C4-2B (cell line): ENCODE measurements around the gene GPR137B.

ENCODE experiments used
- H3K27ac ChIP-seq: fragments of 450-650 bp; 2 replicates; pipeline ENCODE4 v1.5.1; 2017
- CTCF ChIP-seq: fragments of 450-650 bp; conservative IDR thresholded peaks from 2 replicates; pipeline ENCODE4 v1.5.1; 2017; ENCODE audit warnings: mild to moderate bottlenecking
- ZFX ChIP-seq: fragments of 450-650 bp; IDR thresholded peaks from 2 replicates; pipeline ENCODE4 v1.6.1; 2017

Gene GPR137B

GRCh38 chr1:236100799-236101198 lies 41.5 kb upstream of the GPR137B start:
- H3K27ac ChIP-seq, result no peak overlapping the region
- no peak for TF ChIP-seq ZFX
- no peak for TF ChIP-seq CTCF

GRCh38 chr1:236101233-236102200 lies 40.8 kb upstream of the GPR137B start:
- TF ChIP-seq CTCF (no peak), ZFX (no peak)
- no peak overlapping the region for H3K27ac ChIP-seq

GRCh38 chr1:236102611-236103010 lies 39.7 kb upstream of the GPR137B start:
- no peak for TF ChIP-seq ZFX
- no peak for TF ChIP-seq CTCF
- H3K27ac ChIP-seq, result no peak overlapping the region

DNA sequence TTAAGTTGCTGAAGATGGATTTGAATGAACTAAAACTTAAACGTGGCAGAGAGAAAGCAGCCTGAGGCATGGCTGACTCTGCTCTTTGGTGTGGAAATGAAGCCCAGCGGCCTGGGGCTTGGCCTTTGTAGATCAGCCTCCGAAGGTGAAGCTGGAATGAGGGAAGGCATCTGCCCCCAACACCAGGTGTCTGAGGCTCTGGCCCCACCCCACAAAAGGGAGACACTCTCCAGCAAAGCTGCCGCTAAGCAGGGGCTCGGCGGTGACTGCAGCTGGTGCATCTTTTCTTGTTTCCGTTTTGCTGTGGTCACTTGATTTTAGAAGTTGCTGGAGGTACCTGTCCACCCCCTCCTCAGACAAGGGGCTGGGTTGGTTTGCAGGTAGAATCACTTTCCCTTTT lies 39.3 kb upstream of the GPR137B start:
- no peak overlapping the region for H3K27ac ChIP-seq
- TF ChIP-seq ZFX, result no peak
- TF ChIP-seq CTCF, result no peak

DNA sequence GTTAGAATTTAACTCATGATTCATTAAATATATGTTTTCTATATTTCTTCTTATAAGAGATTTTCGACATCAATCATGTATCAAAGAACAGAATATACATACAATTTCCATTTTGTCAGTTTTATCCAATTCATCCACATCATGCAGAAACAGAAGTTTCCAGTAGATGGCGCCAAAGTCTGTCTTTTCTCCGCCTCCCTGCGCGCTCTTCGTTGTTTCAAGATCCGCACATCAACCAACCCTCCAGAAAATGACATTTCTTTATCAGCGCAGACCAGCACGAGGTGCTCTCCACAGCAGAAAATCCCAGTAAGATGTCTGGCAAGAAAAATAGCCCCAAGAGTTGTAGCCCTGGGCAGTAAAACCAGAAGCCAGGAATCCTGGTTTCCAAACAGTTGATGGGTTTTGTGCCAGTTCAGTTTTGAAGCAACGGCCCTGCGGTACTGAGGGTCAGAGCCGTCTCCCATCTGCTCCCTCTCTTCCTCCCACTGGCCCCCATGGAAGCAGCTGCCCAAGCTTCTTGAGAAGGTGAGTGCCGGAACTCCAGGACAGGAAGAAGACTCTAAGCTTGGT lies 38.6 kb upstream of the GPR137B start:
- TF ChIP-seq CTCF (peak; percentile 88), ZFX (no peak)
- no peak overlapping the region for H3K27ac ChIP-seq

GRCh38 chr1:236107121-236107907 lies 35.0 kb upstream of the GPR137B start:
- no peak overlapping the region for H3K27ac ChIP-seq
- TF ChIP-seq CTCF, result no peak
